HepG2 (cell line): ENCODE data around the gene HOXC10.

Source experiments
- ATF7-NPFF ChIP-seq: sonication (generic); formaldehyde crosslinking; IDR thresholded peaks from 2 replicates; pipeline ENCODE4 v1.8.1; 2023; ENCODE audit warnings: mild to moderate bottlenecking, low read depth, missing genetic modification reagents, moderate library complexity
- BHLHE40 ChIP-seq: IDR thresholded peaks from 2 replicates; pipeline ENCODE4 v1.6.1; 2011; ENCODE audit warnings: low read length, improper control_type of control experiment
- DR1 ChIP-seq: sonication (generic); formaldehyde crosslinking; IDR thresholded peaks from 2 replicates; pipeline ENCODE4 v1.8.0; 2021; ENCODE audit warnings: mild to moderate bottlenecking, missing genetic modification reagents, inconsistent platforms
- EP300 ChIP-seq, 3 experiments: sonication (generic) in 1 of 3; formaldehyde crosslinking in 1 of 3; IDR thresholded peaks; 2 replicates each; pipeline versions ENCODE4 v1.5.1 to v1.6.1; 2011 to 2020; ENCODE audit warnings: low read depth in 2 of 3, low read length in 2 of 3, borderline replicate concordance in 1 of 3, improper control_type of control experiment in 1 of 3, mild to moderate bottlenecking in 1 of 3, missing genetic modification reagents in 1 of 3, moderate library complexity in 1 of 3
- HINFP ChIP-seq: sonication (generic); formaldehyde crosslinking; IDR thresholded peaks from 2 replicates; pipeline ENCODE4 v1.4.0; 2020; ENCODE audit warnings: low read depth, mild to moderate bottlenecking, missing genetic modification reagents
- RXRA ChIP-seq: sonication (generic); formaldehyde crosslinking; IDR thresholded peaks from 2 replicates; pipeline ENCODE4 v1.5.1; 2020; ENCODE audit warnings: missing genetic modification reagents
- TBL1XR1 ChIP-seq: fragments of 150-350 bp; IDR thresholded peaks from 2 replicates; pipeline ENCODE4 v1.6.1; 2014; ENCODE audit warnings: borderline replicate concordance, low read length; ENCODE audit not compliant: partially characterized antibody
- ZBTB33 ChIP-seq: sonication (generic); formaldehyde crosslinking; IDR thresholded peaks from 2 replicates; pipeline ENCODE4 v1.4.0; 2020; ENCODE audit warnings: missing genetic modification reagents
- ZFP36L2 ChIP-seq: sonication (generic); formaldehyde crosslinking; IDR thresholded peaks from 2 replicates; pipeline ENCODE4 v1.4.0; 2020; ENCODE audit warnings: missing genetic modification reagents
- ZNF451 ChIP-seq: sonication (generic); formaldehyde crosslinking; IDR thresholded peaks from 2 replicates; pipeline ENCODE4 v1.5.0; 2020; ENCODE audit warnings: mild to moderate bottlenecking, missing genetic modification reagents
- ZNF567 ChIP-seq: sonication (generic); formaldehyde crosslinking; IDR thresholded peaks from 2 replicates; pipeline ENCODE4 v1.8.1; 2023; ENCODE audit warnings: mild to moderate bottlenecking, missing genetic modification reagents, borderline replicate concordance
- TF ChIP-seq, protein P1 (sequence below): sonication (generic); formaldehyde crosslinking; IDR thresholded peaks from 2 replicates; pipeline ENCODE4 v1.5.0; 2020; ENCODE audit warnings: mild to moderate bottlenecking, missing genetic modification reagents, moderate library complexity
- TF ChIP-seq, protein P2 (sequence below): IDR thresholded peaks from 2 replicates; pipeline ENCODE4 v1.6.1; 2012; ENCODE audit warnings: inconsistent platforms

GRCh38 chr12:53955776-53956250, 29.1 kb upstream of the HOXC10 start:
- TF ChIP-seq ATF7-NPFF (CRISPR knock-in tag) (no peak), EP300 (IDR thresholded peaks at IDR 0.05; ENCODE audit: low read depth in 2 of 2, low read length in 2 of 2) (no peak), EP300 (CRISPR knock-in tag; IDR thresholded peaks at IDR 0.05; ENCODE audit: borderline replicate concordance) (no peak), RXRA (CRISPR knock-in tag) (no peak), ZNF451 (CRISPR knock-in tag) (no peak), HINFP (CRISPR knock-in tag) (no peak), DR1 (no peak), ZNF567 (CRISPR knock-in tag) (no peak), ZBTB33 (CRISPR knock-in tag) (no peak), TBL1XR1 (no peak), ZFP36L2 (CRISPR knock-in tag) (no peak), BHLHE40 (no peak)
- TF ChIP-seq, protein P1, sequence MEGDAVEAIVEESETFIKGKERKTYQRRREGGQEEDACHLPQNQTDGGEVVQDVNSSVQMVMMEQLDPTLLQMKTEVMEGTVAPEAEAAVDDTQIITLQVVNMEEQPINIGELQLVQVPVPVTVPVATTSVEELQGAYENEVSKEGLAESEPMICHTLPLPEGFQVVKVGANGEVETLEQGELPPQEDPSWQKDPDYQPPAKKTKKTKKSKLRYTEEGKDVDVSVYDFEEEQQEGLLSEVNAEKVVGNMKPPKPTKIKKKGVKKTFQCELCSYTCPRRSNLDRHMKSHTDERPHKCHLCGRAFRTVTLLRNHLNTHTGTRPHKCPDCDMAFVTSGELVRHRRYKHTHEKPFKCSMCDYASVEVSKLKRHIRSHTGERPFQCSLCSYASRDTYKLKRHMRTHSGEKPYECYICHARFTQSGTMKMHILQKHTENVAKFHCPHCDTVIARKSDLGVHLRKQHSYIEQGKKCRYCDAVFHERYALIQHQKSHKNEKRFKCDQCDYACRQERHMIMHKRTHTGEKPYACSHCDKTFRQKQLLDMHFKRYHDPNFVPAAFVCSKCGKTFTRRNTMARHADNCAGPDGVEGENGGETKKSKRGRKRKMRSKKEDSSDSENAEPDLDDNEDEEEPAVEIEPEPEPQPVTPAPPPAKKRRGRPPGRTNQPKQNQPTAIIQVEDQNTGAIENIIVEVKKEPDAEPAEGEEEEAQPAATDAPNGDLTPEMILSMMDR (CRISPR knock-in tag), result no peak
- TF ChIP-seq, protein P2, sequence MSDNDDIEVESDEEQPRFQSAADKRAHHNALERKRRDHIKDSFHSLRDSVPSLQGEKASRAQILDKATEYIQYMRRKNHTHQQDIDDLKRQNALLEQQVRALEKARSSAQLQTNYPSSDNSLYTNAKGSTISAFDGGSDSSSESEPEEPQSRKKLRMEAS, result no peak
